SU-DHL-6 (cell line): ENCODE results near the gene PTBP3.

Experiments
- H2AFZ ChIP-seq: fragments of 200-600 bp; sonication (generic); 2 replicates; pipeline ENCODE4 v1.6.1; 2014; ENCODE audit warnings: low read depth, mild to moderate bottlenecking, moderate library complexity, mixed read lengths, antibody characterized with exemption, low read length; ENCODE audit not compliant: severe bottlenecking
- H3F3A ChIP-seq: fragments of 200-600 bp; shearing (Covaris generic); 2 replicates; pipeline ENCODE4 v1.6.0; 2016; ENCODE audit warnings: antibody characterized with exemption, mild to moderate bottlenecking; ENCODE audit not compliant: insufficient read depth
- H3K27ac ChIP-seq: fragments of 200-600 bp; sonication (generic); 2 replicates; pipeline ENCODE4 v1.5.1; 2016; ENCODE audit warnings: low read depth, mild to moderate bottlenecking, low read length, moderate library complexity, mixed read lengths
- H3K27me3 ChIP-seq: fragments of 200-600 bp; sonication (generic), shearing (Covaris generic); 2 replicates; pipeline ENCODE4 v1.6.0; 2014; ENCODE audit warnings: mild to moderate bottlenecking, low read length
- H3K36me3 ChIP-seq: fragments of 200-600 bp; sonication (generic); 2 replicates; pipeline ENCODE4 v1.6.1; 2014; ENCODE audit warnings: mild to moderate bottlenecking, low read length, mixed read lengths
- H3K4me2 ChIP-seq: fragments of 300-600, 200-600 bp; shearing (Covaris generic), sonication (generic); 2 replicates; pipeline ENCODE4 v1.6.0; 2014; ENCODE audit warnings: low read length, low read depth, mild to moderate bottlenecking; ENCODE audit not compliant: poor library complexity, severe bottlenecking
- H3K4me3 ChIP-seq: fragments of 200-600 bp; sonication (generic); 2 replicates; pipeline ENCODE4 v1.5.1; 2014; ENCODE audit warnings: antibody characterized with exemption, low read length, mild to moderate bottlenecking, mixed read lengths; ENCODE audit not compliant: insufficient read depth, poor library complexity, severe bottlenecking
- H3K79me2 ChIP-seq: fragments of 200-600 bp; sonication (generic); 2 replicates; pipeline ENCODE4 v1.6.1; 2014; ENCODE audit warnings: mild to moderate bottlenecking, low read length, moderate library complexity; ENCODE audit not compliant: insufficient read depth
- H3K9ac ChIP-seq: fragments of 200-600 bp; sonication (generic); 2 replicates; pipeline ENCODE4 v1.7.0; 2014; ENCODE audit warnings: mild to moderate bottlenecking, low read length
- H3K9me2 ChIP-seq: fragments of 200-600 bp; sonication (generic); replicated peaks from 2 replicates; pipeline ENCODE4 v1.6.1; 2014; ENCODE audit warnings: low read length; ENCODE audit not compliant: insufficient read depth
- H3K9me3 ChIP-seq: fragments of 200-600 bp; sonication (generic); 2 replicates; pipeline ENCODE4 v1.6.1; 2014; ENCODE audit warnings: low read length, mixed read lengths; ENCODE audit not compliant: insufficient read depth
- H4K20me1 ChIP-seq: fragments of 200-600 bp; sonication (generic); 2 replicates; pipeline ENCODE4 v1.6.1; 2014; ENCODE audit warnings: low read depth, mild to moderate bottlenecking, antibody characterized with exemption, low read length, moderate library complexity, mixed read lengths
- EZH2phosphoT487 ChIP-seq: fragments of 200-600 bp; sonication (generic), shearing (Covaris generic); conservative IDR thresholded peaks from 2 replicates; pipeline ENCODE4 v1.6.1; 2018; ENCODE audit warnings: mild to moderate bottlenecking, antibody characterized with exemption, low read length, moderate library complexity, mixed read lengths
- TF ChIP-seq, protein P1 (sequence below): fragments of 200-600 bp; sonication (generic); IDR thresholded peaks from one replicate; pipeline ENCODE4 v1.5.1; 2017; ENCODE audit warnings: antibody characterized with exemption, mild to moderate bottlenecking, low read length, moderate library complexity; ENCODE audit not compliant: insufficient read depth, poor library complexity, severe bottlenecking

PTBP3 gene

DNA sequence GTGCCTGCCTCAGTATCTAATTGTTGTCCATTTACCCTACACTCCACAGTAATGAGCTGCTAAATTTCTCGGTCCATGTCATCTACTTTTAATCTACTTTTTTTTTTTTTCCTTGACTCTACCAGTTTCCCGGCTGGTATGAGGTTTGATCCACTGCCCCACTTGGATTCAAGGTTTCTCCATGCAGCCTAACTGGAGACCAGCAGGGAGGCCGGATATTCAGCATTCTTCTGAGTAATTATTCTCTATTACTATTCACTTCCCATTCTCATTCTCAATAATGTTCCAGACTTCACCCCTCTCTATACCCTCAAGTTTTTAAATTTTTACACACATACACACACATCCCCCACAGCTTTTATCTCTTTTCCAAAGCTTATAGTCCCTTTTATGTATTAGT is 107.3 kb downstream of the PTBP3 start:
- Histone ChIP-seq H3K27ac (no peak overlapping the region), H2AFZ (no peak overlapping the region), H3K27me3 (no peaks in the 10 kb centered on the region), H3K36me3 (peaks cover 41% of the 10 kb centered on the region; the same call in 1 of the 2 replicates), H3F3A (no peaks in the 10 kb centered on the region), H3K4me2 (no peak overlapping the region), H3K79me2 (no peaks in the 10 kb centered on the region), H3K9me2 (no peaks in the 10 kb centered on the region), H3K9me3 (no peaks in the 10 kb centered on the region), H3K9ac (no peak overlapping the region), H3K4me3 (no peak overlapping the region), H4K20me1 (no peaks in the 10 kb centered on the region)
- TF ChIP-seq, protein P1, sequence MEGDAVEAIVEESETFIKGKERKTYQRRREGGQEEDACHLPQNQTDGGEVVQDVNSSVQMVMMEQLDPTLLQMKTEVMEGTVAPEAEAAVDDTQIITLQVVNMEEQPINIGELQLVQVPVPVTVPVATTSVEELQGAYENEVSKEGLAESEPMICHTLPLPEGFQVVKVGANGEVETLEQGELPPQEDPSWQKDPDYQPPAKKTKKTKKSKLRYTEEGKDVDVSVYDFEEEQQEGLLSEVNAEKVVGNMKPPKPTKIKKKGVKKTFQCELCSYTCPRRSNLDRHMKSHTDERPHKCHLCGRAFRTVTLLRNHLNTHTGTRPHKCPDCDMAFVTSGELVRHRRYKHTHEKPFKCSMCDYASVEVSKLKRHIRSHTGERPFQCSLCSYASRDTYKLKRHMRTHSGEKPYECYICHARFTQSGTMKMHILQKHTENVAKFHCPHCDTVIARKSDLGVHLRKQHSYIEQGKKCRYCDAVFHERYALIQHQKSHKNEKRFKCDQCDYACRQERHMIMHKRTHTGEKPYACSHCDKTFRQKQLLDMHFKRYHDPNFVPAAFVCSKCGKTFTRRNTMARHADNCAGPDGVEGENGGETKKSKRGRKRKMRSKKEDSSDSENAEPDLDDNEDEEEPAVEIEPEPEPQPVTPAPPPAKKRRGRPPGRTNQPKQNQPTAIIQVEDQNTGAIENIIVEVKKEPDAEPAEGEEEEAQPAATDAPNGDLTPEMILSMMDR = no peak
- no peak for TF ChIP-seq EZH2phosphoT487

DNA sequence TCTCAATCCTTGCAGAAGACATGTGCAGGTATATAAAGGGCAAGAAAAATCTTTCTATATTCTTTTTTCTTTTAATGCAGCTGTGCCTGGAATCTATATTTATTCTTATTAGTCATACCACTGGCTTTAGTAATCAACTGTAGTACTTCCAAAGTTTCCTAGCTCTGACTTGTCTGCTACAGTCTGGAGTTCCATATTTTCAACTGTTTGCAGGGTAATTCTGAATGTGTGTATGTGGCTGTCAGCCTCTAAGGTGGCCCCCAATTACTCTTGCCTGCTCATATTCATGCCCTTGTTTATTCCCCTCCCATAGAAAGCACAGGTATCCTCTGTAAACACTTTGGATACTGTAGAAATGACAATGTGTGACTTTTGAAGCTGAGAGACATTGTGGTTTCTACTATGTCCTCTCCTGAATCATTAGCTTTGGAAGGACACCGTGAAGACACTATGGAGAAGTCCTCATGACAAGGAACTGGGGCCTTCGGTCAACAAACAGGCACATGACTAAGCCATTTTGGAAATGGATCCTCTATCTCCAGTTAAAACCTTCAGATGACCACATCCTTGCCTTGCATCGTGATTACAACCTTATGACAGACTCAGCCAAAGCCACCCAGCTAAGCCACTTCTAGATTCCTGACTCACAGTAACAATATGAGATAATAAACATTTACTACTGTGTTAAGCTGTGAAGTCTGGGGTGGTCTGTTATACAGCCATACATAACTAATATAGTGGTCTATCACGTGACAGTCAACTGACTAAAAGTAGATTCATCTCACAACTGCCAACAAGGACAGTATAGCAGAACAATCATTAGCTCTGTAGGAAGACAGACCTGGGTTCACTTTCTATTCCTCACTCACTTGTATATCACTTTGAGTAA is 108.8 kb downstream of the PTBP3 start:
- no peak overlapping the region for H3K4me3 ChIP-seq
- no peaks in the 10 kb centered on the region for H3K79me2 ChIP-seq
- no peaks in the 10 kb centered on the region for H3K9me2 ChIP-seq
- H4K20me1 ChIP-seq = no peaks in the 10 kb centered on the region
- H3F3A ChIP-seq = no peaks in the 10 kb centered on the region
- H3K27me3 ChIP-seq = no peaks in the 10 kb centered on the region
- H3K9ac ChIP-seq = no peak overlapping the region
- H3K27ac ChIP-seq = no peak overlapping the region
- H3K36me3 ChIP-seq = peaks cover 44% of the 10 kb centered on the region; the same call in 1 of the 2 replicates
- no peak overlapping the region for H3K4me2 ChIP-seq
- TF ChIP-seq, protein P1 = no peak
- no peak for TF ChIP-seq EZH2phosphoT487
- H3K9me3 ChIP-seq = no peaks in the 10 kb centered on the region
- no peak overlapping the region for H2AFZ ChIP-seq

DNA sequence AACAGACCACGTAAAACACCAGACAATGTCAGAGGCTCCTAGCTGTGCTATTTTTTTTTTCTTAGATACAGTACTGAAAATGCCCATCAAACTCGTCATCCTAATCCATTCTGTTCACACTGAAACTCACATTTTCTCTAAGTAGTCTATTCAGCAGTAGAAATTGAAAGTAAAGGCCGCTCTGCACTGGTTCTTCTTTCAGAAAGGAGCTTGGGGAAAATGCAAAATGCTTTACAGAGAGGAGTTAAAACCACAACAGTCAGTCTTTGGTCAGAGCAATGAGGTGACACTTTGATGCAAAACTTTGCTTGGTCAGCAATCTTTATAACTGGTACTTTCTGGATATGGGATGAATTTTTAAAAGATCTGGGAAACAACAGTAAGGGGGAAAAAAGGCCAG is 114.5 kb downstream of the PTBP3 start:
- Histone ChIP-seq H3F3A (no peaks in the 10 kb centered on the region), H3K27ac (peak overlapping the region; percentile 44; the same call in 1 of the 2 replicates), H4K20me1 (no peaks in the 10 kb centered on the region), H3K79me2 (no peaks in the 10 kb centered on the region), H3K9ac (no peak overlapping the region), H3K9me2 (no peaks in the 10 kb centered on the region), H3K4me3 (no peak overlapping the region), H3K36me3 (peaks cover 27% of the 10 kb centered on the region; the same call in 1 of the 2 replicates), H2AFZ (no peak overlapping the region), H3K27me3 (no peaks in the 10 kb centered on the region), H3K9me3 (no peaks in the 10 kb centered on the region), H3K4me2 (peak overlapping the region; percentile 47)
- no peak for TF ChIP-seq EZH2phosphoT487
- TF ChIP-seq, protein P1 = no peak
